Measurements from ENCODE around the gene USP46. TPM values are rescaled to one million over a fixed set of nuclear protein-coding genes. Genes with fewer than 3 reads are reported as not detected.

The USP46 gene
- total RNA-seq, 1 experiment from 2014 or later, result 16.5 TPM

- Histone ChIP-seq H3K36me3 (ENCODE audit: insufficient read depth, low read length, poor library complexity, severe bottlenecking) (no peaks in the 10 kb centered on the region), H3K9me3 (ENCODE audit: low read depth, low read length, poor library complexity, severe bottlenecking) (no peaks in the 10 kb centered on the region), H3K4me1 (ENCODE audit: insufficient read depth, low read length, poor library complexity, severe bottlenecking) (no peaks in the 10 kb centered on the region), H3K27ac (ENCODE audit: low read depth, low read length, poor library complexity, severe bottlenecking) (no peak overlapping the region), H3K27me3 (replicated peaks; ENCODE audit: insufficient read depth, low read depth, low read length, poor library complexity) (no peaks in the 10 kb centered on the region), H3K4me3 (ENCODE audit: low read depth, low read length, poor library complexity, severe bottlenecking) (no peak overlapping the region)
- POLR2A ChIA-PET (ENCODE audit: low non-redundant PET), result no interaction called here
- CTCF ChIA-PET, result no interaction called here
- TF ChIP-seq CTCF (conservative IDR thresholded peaks at IDR 0.05; ENCODE audit: low read depth, low read length) (no peak), EZH2 (IDR thresholded peaks at IDR 0.05; ENCODE audit: borderline replicate concordance, low read depth, low read length, poor library complexity, severe bottlenecking) (no peak)
- intact Hi-C loops (cut with micrococcal nuclease; ENCODE audit: unreplicated experiment), result no loop called here
- no peak for DNase-seq (ENCODE audit: low spot score)
- BruUV-seq (replicated peaks), result no TSS peak
Observed at GRCh38 chr4:52651996-52652672, 7.0 kb downstream of the USP46 start.

- no peaks in the 10 kb centered on the region for H3K27me3 ChIP-seq (replicated peaks; ENCODE audit: insufficient read depth, low read depth, low read length, poor library complexity)
- no TSS peak for BruUV-seq (replicated peaks)
- no peak for DNase-seq (ENCODE audit: low spot score)
- no peak overlapping the region for H3K27ac ChIP-seq (ENCODE audit: low read depth, low read length, poor library complexity, severe bottlenecking)
- no peaks in the 10 kb centered on the region for H3K9me3 ChIP-seq (ENCODE audit: low read depth, low read length, poor library complexity, severe bottlenecking)
- H3K36me3 ChIP-seq (ENCODE audit: insufficient read depth, low read length, poor library complexity, severe bottlenecking), result no peaks in the 10 kb centered on the region
- intact Hi-C loops (cut with micrococcal nuclease; ENCODE audit: unreplicated experiment), result no loop called here
- H3K4me3 ChIP-seq (ENCODE audit: low read depth, low read length, poor library complexity, severe bottlenecking), result no peak overlapping the region
- CTCF ChIA-PET, result no interaction called here
- POLR2A ChIA-PET (ENCODE audit: low non-redundant PET), result no interaction called here
- no peak for TF ChIP-seq CTCF (conservative IDR thresholded peaks at IDR 0.05; ENCODE audit: low read depth, low read length)
- no peak for TF ChIP-seq EZH2 (IDR thresholded peaks at IDR 0.05; ENCODE audit: borderline replicate concordance, low read depth, low read length, poor library complexity, severe bottlenecking)
- H3K4me1 ChIP-seq (ENCODE audit: insufficient read depth, low read length, poor library complexity, severe bottlenecking), result no peaks in the 10 kb centered on the region
Observed at GRCh38 chr4:52648836-52649235, 10.3 kb downstream of the USP46 start.

- POLR2A ChIA-PET (ENCODE audit: low non-redundant PET), result interaction anchor here (0.5 kb wide), 1 partner anchor 65 kb away, joined by 3 read pairs; no protein-coding TSS in a partner anchor
- intact Hi-C loops (cut with micrococcal nuclease; ENCODE audit: unreplicated experiment), result no loop called here
- H3K27me3 ChIP-seq (replicated peaks; ENCODE audit: insufficient read depth, low read depth, low read length, poor library complexity), result no peaks in the 10 kb centered on the region
- no peaks in the 10 kb centered on the region for H3K4me1 ChIP-seq (ENCODE audit: insufficient read depth, low read length, poor library complexity, severe bottlenecking)
- no peak overlapping the region for H3K27ac ChIP-seq (ENCODE audit: low read depth, low read length, poor library complexity, severe bottlenecking)
- TF ChIP-seq EZH2 (IDR thresholded peaks at IDR 0.05; ENCODE audit: borderline replicate concordance, low read depth, low read length, poor library complexity, severe bottlenecking) (no peak), CTCF (conservative IDR thresholded peaks at IDR 0.05; ENCODE audit: low read depth, low read length) (no peak)
- CTCF ChIA-PET, result no interaction called here
- H3K36me3 ChIP-seq (ENCODE audit: insufficient read depth, low read length, poor library complexity, severe bottlenecking), result no peaks in the 10 kb centered on the region
- H3K4me3 ChIP-seq (ENCODE audit: low read depth, low read length, poor library complexity, severe bottlenecking), result no peak overlapping the region
- DNase-seq (ENCODE audit: low spot score), result no peak
- BruUV-seq (replicated peaks), result no TSS peak
- H3K9me3 ChIP-seq (ENCODE audit: low read depth, low read length, poor library complexity, severe bottlenecking), result no peaks in the 10 kb centered on the region
Observed at GRCh38 chr4:52646741-52647140, 12.4 kb downstream of the USP46 start.
